Measurements from ENCODE around the gene PPP1R12C. TPM values are rescaled to one million over a fixed set of nuclear protein-coding genes. Genes with fewer than 3 reads are reported as not detected.
A peak's percentile ranks its signal among the peaks of the same experiment; 100 is the strongest.

PPP1R12C gene
- total RNA-seq, 4 donors from 2014 or later, result 22.6 to 28.2 (median 26.2) TPM

GRCh38 chr19:55113570-55114039 lies 3.8 kb downstream of the PPP1R12C start:
- peak; percentile 73 for DNase-seq
- Histone ChIP-seq H3K27ac (peak overlapping the region; percentile 74 to 88 (median 83)), H3K9me3 (no peaks in the 10 kb centered on the region), H3K27me3 (no peaks in the 10 kb centered on the region), H3K4me1 (peaks cover 33 to 48% of the 10 kb centered on the region in 2 donors), H3K4me3 (peak overlapping the region in 2 of 4 donors; percentile 2 to 5), H3K36me3 (peaks cover 0 to 11% of the 10 kb centered on the region in 2 donors)
- TF ChIP-seq CTCF (IDR thresholded peaks at IDR 0.05 in 4 of 5, conservative IDR thresholded peaks at IDR 0.05 in 1 of 5), result no peak
- no peak for TF ChIP-seq POLR2A (IDR thresholded peaks at IDR 0.05)
- intact Hi-C loops (cut with DNase I; ENCODE audit: low total_unique reads), result loop anchor here (10.0 kb wide), 1 partner anchor 271 kb away; the partner anchor contains the start of genes RPL28 and TMEM238
- peak in 1 of 2 donors; percentile 21 for ATAC-seq
- in situ Hi-C loops (cut with MboI; ENCODE audit: low sequenced_read_pairs in 4 of 4), result loop anchor here in 1 of 4 donors (25.0 kb wide), 1 partner anchor 1001 kb away; the partner anchor contains the start of genes NDUFA3, OSCAR, PRPF31 and TFPT

- Histone ChIP-seq H3K27me3 (no peaks in the 10 kb centered on the region), H3K36me3 (peaks cover 0 to 11% of the 10 kb centered on the region in 2 donors), H3K9me3 (no peaks in the 10 kb centered on the region), H3K4me3 (no peak overlapping the region), H3K4me1 (peaks cover 28 to 43% of the 10 kb centered on the region in 2 donors), H3K27ac (peak overlapping the region; percentile 74 to 86 (median 78))
- ATAC-seq (no peak), DNase-seq (peak in 1 of 2 donors; percentile 13)
- intact Hi-C loops (cut with DNase I; ENCODE audit: low total_unique reads), result loop anchor here (10.0 kb wide), 1 partner anchor 272 kb away; the partner anchor contains the start of genes RPL28 and TMEM238
- in situ Hi-C loops (cut with MboI; ENCODE audit: low sequenced_read_pairs in 4 of 4), result loop anchor here in 1 of 4 donors (25.0 kb wide), 1 partner anchor 1001 kb away; the partner anchor contains the start of genes NDUFA3, OSCAR, PRPF31 and TFPT
- TF ChIP-seq POLR2A (IDR thresholded peaks at IDR 0.05) (no peak), CTCF (IDR thresholded peaks at IDR 0.05 in 4 of 5, conservative IDR thresholded peaks at IDR 0.05 in 1 of 5) (no peak)
These were observed 4.5 kb downstream of the PPP1R12C start for GRCh38 chr19:55112777-55113569.

GRCh38 chr19:55112246-55112776 lies 5.1 kb downstream of the PPP1R12C start:
- TF ChIP-seq POLR2A (IDR thresholded peaks at IDR 0.05) (no peak), CTCF (IDR thresholded peaks at IDR 0.05 in 4 of 5, conservative IDR thresholded peaks at IDR 0.05 in 1 of 5) (no peak)
- in situ Hi-C loops (cut with MboI; ENCODE audit: low sequenced_read_pairs in 4 of 4), result loop anchor here in 1 of 4 donors (25.0 kb wide), 1 partner anchor 1000 kb away; the partner anchor contains the start of genes NDUFA3, OSCAR, PRPF31 and TFPT
- intact Hi-C loops (cut with DNase I; ENCODE audit: low total_unique reads), result loop anchor here (10.0 kb wide), 1 partner anchor 272 kb away; the partner anchor contains the start of genes RPL28 and TMEM238

GRCh38 chr19:55111238-55111831 lies 6.1 kb downstream of the PPP1R12C start:
- peaks cover 27 to 41% of the 10 kb centered on the region in 2 donors for H3K4me1 ChIP-seq
- ATAC-seq (no peak), DNase-seq (no peak)
- H3K9me3 ChIP-seq, result no peaks in the 10 kb centered on the region
- in situ Hi-C loops (cut with MboI; ENCODE audit: low sequenced_read_pairs in 4 of 4), result loop anchor here in 1 of 4 donors (25.0 kb wide), 1 partner anchor 999 kb away; the partner anchor contains the start of genes NDUFA3, OSCAR, PRPF31 and TFPT
- TF ChIP-seq POLR2A (IDR thresholded peaks at IDR 0.05) (no peak), CTCF (IDR thresholded peaks at IDR 0.05 in 4 of 5, conservative IDR thresholded peaks at IDR 0.05 in 1 of 5) (no peak)
- no peaks in the 10 kb centered on the region for H3K27me3 ChIP-seq
- intact Hi-C loops (cut with DNase I; ENCODE audit: low total_unique reads), result loop anchor here (10.0 kb wide), 1 partner anchor 273 kb away; the partner anchor contains the start of genes RPL28 and TMEM238
- no peak overlapping the region for H3K4me3 ChIP-seq
- H3K27ac ChIP-seq, result peak overlapping the region; percentile 74 to 86 (median 78)
- H3K36me3 ChIP-seq, result peaks cover 0 to 11% of the 10 kb centered on the region in 2 donors

More at GRCh38 chr19:55112246-55112776, 5.1 kb downstream of the PPP1R12C start:
- ATAC-seq (no peak), DNase-seq (no peak)
- Histone ChIP-seq H3K27ac (peak overlapping the region; percentile 74 to 86 (median 78)), H3K4me3 (no peak overlapping the region), H3K9me3 (no peaks in the 10 kb centered on the region), H3K4me1 (peaks cover 28 to 43% of the 10 kb centered on the region in 2 donors), H3K27me3 (no peaks in the 10 kb centered on the region), H3K36me3 (peaks cover 0 to 11% of the 10 kb centered on the region in 2 donors)

Data from gastrocnemius medialis (tissue), 4 donors.